ENCODE results near the gene KRTAP4-12. TPM values are rescaled to one million over a fixed set of nuclear protein-coding genes. Genes with fewer than 3 reads are reported as not detected.
A peak's percentile ranks its signal among the peaks of the same experiment; 100 is the strongest.
"Not testable (repeated sequence)": the region's sequence is repeated elsewhere in the genome, so short reads cannot be mapped to it uniquely, and the experiment has no call there.

Gene KRTAP4-12
- total RNA-seq, 1 experiment from 2014 or later = not detected

DNA sequence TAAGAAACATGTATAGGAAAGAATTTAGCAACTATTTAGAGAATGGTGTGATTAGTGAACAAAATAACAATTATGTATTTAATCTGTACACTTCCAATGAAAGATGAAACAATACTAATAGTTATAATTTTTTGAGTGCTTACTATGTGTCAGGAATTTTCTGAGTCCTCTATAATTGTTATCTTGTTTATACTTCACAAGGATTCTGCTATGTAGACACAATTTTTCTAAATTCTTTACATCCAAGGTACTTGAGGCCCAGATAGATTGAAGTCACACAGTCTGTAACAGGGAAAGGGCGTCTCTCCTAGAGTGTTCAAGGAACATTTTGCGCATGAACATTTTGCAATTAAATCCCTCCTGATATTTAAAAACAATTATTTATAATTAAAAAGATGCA, 1.1 kb upstream of the KRTAP4-12 start:
- Mint-ChIP-seq H3K27ac (ENCODE audit: low read depth, unreplicated experiment) (no peak overlapping the region), H3K36me3 (ENCODE audit: insufficient read depth, unreplicated experiment) (no peaks in the 10 kb centered on the region), H3K4me1 (ENCODE audit: insufficient read depth, unreplicated experiment) (peaks cover 5% of the 10 kb centered on the region), H3K9me3 (ENCODE audit: unreplicated experiment) (peaks cover 13% of the 10 kb centered on the region), H3K4me3 (ENCODE audit: unreplicated experiment) (no peak overlapping the region), H3K27me3 (ENCODE audit: insufficient read depth, unreplicated experiment) (no peaks in the 10 kb centered on the region)
- ChIA-PET POLR2A (no interaction called here), CTCF (no interaction called here)
- intact Hi-C loops (cut with micrococcal nuclease) = no loop called here
- TF ChIP-seq, protein P1, sequence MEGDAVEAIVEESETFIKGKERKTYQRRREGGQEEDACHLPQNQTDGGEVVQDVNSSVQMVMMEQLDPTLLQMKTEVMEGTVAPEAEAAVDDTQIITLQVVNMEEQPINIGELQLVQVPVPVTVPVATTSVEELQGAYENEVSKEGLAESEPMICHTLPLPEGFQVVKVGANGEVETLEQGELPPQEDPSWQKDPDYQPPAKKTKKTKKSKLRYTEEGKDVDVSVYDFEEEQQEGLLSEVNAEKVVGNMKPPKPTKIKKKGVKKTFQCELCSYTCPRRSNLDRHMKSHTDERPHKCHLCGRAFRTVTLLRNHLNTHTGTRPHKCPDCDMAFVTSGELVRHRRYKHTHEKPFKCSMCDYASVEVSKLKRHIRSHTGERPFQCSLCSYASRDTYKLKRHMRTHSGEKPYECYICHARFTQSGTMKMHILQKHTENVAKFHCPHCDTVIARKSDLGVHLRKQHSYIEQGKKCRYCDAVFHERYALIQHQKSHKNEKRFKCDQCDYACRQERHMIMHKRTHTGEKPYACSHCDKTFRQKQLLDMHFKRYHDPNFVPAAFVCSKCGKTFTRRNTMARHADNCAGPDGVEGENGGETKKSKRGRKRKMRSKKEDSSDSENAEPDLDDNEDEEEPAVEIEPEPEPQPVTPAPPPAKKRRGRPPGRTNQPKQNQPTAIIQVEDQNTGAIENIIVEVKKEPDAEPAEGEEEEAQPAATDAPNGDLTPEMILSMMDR (IDR thresholded peaks at IDR 0.05; ENCODE audit: unreplicated experiment) = no peak
- DNase-seq (ENCODE audit: unreplicated experiment) = no peak
- no TSS peak for BruUV-seq (replicated peaks)

DNA sequence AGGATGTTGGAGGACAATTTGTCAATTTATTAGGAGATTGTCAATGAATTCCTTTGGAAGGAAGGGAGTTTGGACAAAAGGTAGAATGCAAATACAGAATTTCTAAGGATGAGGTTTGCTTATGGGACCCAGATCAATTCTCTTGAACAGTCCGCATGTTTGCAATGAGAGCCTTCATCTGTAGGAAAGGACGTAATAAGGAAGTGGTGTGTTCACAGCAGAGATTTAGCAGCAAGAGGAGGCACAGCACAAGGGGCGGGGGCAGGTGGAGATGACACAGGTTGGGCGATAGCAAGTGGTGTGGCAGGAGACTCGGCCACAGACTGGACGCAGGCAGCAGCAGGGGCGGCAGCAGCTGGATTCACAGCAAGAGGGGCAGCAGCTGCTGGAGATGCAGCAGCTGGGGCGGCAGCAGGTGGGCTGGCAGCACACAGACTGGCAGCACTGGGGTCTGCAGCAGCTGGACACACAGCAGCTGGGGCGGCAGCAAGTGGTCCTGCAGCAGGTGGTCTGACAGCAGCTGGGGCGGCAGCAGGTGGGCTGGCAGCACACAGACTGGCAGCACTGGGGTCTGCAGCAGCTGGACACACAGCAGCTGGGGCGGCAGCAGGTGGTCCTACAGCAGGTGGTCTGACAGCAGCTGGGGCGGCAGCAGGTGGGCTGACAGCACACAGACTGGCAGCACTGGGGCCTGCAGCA, 541 bp downstream of the KRTAP4-12 start:
- H3K4me3 Mint-ChIP-seq (ENCODE audit: unreplicated experiment); H3K36me3 Mint-ChIP-seq (ENCODE audit: insufficient read depth, unreplicated experiment); BruUV-seq (replicated peaks); CTCF ChIA-PET; H3K4me1 Mint-ChIP-seq (ENCODE audit: insufficient read depth, unreplicated experiment); DNase-seq (ENCODE audit: unreplicated experiment); H3K27me3 Mint-ChIP-seq (ENCODE audit: insufficient read depth, unreplicated experiment); intact Hi-C loops (cut with micrococcal nuclease); H3K9me3 Mint-ChIP-seq (ENCODE audit: unreplicated experiment); H3K27ac Mint-ChIP-seq (ENCODE audit: low read depth, unreplicated experiment): not testable (repeated sequence)
- POLR2A ChIA-PET = interaction anchor here (0.5 kb wide), 1 partner anchor 741 kb away, joined by 3 read pairs; no protein-coding TSS in a partner anchor

DNA sequence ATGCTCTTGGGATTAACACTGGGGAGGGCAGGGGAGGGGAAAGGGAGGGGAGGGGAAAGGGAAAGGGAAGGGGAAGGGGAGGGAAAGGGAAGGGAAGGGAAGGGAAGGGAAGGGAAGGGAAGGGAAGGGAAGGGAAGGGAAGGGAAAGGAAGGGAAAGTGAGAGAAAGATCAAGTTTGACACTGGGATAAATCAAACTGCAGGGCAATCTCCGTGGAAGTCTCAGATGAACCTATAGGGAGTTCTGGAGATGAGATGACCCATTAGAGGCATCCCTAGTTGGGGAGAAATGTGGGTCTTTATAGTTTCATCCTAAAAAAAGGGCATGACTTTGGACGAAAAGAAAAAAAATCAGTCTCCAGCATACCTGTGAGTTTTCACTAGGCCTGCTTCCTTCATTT, 2.2 kb downstream of the KRTAP4-12 start:
- ChIA-PET POLR2A (interaction anchor here (0.6 kb wide), 1 partner anchor 471 kb away, joined by 4 read pairs; no protein-coding TSS in a partner anchor), CTCF (no interaction called here)
- Mint-ChIP-seq H3K27ac (ENCODE audit: low read depth, unreplicated experiment) (no peak overlapping the region), H3K36me3 (ENCODE audit: insufficient read depth, unreplicated experiment) (no peaks in the 10 kb centered on the region), H3K4me3 (ENCODE audit: unreplicated experiment) (no peak overlapping the region), H3K27me3 (ENCODE audit: insufficient read depth, unreplicated experiment) (peaks cover 12% of the 10 kb centered on the region), H3K9me3 (ENCODE audit: unreplicated experiment) (peaks cover 5% of the 10 kb centered on the region), H3K4me1 (ENCODE audit: insufficient read depth, unreplicated experiment) (peaks cover 11% of the 10 kb centered on the region)
- no TSS peak for BruUV-seq (replicated peaks)
- intact Hi-C loops (cut with micrococcal nuclease) = no loop called here
- no peak for DNase-seq (ENCODE audit: unreplicated experiment)
- TF ChIP-seq, protein P1 (IDR thresholded peaks at IDR 0.05; ENCODE audit: unreplicated experiment) = no peak

DNA sequence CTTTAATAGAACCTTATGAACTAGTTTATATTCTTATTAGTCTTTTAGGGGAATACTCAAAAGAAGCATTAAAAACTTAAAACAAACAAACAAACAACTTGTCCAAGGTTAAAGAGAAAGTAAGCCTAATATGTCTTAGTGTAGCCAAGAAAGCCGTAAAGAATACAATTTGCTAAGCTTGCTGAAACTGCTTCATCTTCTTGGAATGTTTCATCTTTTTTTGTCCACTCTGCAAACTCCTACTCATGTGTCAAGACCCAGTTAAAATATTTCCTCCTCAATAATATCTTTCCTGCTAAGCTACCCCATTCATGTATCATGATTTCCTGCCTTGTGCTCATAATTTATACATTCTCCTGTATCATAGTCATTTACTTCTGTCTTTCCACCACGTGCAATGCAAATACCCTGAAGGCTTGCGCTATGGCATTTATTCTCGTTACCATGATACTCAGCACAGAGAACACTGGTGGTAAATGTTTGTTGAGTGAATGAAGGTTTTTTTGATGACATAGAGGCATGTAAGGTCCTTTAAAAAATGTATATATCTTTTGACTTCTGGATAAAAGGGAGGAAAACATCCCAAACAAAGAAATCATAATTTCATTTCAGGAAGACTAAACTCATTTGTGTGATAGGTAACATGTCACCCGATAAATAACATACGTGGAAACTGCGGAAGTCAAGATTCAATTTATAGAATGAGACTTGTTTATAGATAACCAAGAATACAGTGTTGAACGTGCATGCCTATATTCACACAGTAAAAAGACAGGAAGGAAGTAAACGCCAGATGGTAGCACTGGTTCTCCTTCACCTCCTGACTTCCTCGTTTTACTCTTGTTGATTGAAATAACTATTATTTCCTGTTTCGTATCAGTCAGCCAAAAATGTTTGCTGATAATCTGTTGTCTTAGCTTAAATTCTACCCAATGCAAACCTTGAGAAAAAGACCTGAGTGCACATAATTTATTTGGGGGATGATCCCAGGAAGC, 4.0 kb downstream of the KRTAP4-12 start:
- CTCF ChIA-PET; BruUV-seq (replicated peaks); DNase-seq (ENCODE audit: unreplicated experiment); H3K4me3 Mint-ChIP-seq (ENCODE audit: unreplicated experiment); H3K9me3 Mint-ChIP-seq (ENCODE audit: unreplicated experiment); H3K27ac Mint-ChIP-seq (ENCODE audit: low read depth, unreplicated experiment); intact Hi-C loops (cut with micrococcal nuclease); H3K36me3 Mint-ChIP-seq (ENCODE audit: insufficient read depth, unreplicated experiment): not testable (repeated sequence)
- POLR2A ChIA-PET = interaction anchor here (0.8 kb wide), 1 partner anchor 171 kb away, joined by 3 read pairs; no protein-coding TSS in a partner anchor
- peaks cover 11% of the 10 kb centered on the region for H3K4me1 Mint-ChIP-seq (ENCODE audit: insufficient read depth, unreplicated experiment)
- H3K27me3 Mint-ChIP-seq (ENCODE audit: insufficient read depth, unreplicated experiment) = peaks cover 13% of the 10 kb centered on the region

DNA sequence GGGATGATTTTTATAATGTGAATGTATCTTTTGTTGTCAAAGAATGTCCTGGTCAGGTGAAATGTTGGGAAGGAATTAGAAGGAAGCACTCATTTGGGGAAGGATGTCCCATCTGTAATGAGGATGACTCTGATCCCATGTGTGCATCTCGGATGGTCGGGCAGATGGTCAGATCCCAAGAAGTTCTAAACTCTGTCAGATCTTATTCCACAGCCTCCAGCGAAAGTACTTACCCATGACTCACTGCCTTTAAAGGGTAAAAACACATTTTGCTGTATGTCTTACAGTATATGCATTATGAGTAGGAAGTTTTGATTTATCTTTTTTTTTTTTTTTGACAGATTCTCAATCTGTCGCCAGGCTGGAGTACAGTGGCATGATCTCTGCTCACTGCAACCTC, 5.3 kb downstream of the KRTAP4-12 start:
- Mint-ChIP-seq H3K4me3 (ENCODE audit: unreplicated experiment) (no peak overlapping the region), H3K27ac (ENCODE audit: low read depth, unreplicated experiment) (no peak overlapping the region), H3K27me3 (ENCODE audit: insufficient read depth, unreplicated experiment) (peaks cover 13% of the 10 kb centered on the region), H3K4me1 (ENCODE audit: insufficient read depth, unreplicated experiment) (peaks cover 11% of the 10 kb centered on the region), H3K9me3 (ENCODE audit: unreplicated experiment) (peaks cover 5% of the 10 kb centered on the region), H3K36me3 (ENCODE audit: insufficient read depth, unreplicated experiment) (no peaks in the 10 kb centered on the region)
- POLR2A ChIA-PET = no interaction called here
- BruUV-seq (replicated peaks) = no TSS peak
- intact Hi-C loops (cut with micrococcal nuclease) = no loop called here
- TF ChIP-seq, protein P1 (IDR thresholded peaks at IDR 0.05; ENCODE audit: unreplicated experiment) = no peak
- CTCF ChIA-PET = no interaction called here
- peak; percentile 2 for DNase-seq (ENCODE audit: unreplicated experiment)

GRCh38 chr17:41117846-41118386, 6.1 kb downstream of the KRTAP4-12 start, which contains the start of gene KRTAP4-11:
Gene KRTAP4-11 (minus strand): TSS chr17:41118373. CDS start chr17:41118315, 58 bp downstream.
- H3K27ac Mint-ChIP-seq (ENCODE audit: low read depth, unreplicated experiment); BruUV-seq (replicated peaks); POLR2A ChIA-PET; H3K4me1 Mint-ChIP-seq (ENCODE audit: insufficient read depth, unreplicated experiment); H3K9me3 Mint-ChIP-seq (ENCODE audit: unreplicated experiment); intact Hi-C loops (cut with micrococcal nuclease); CTCF ChIA-PET; H3K4me3 Mint-ChIP-seq (ENCODE audit: unreplicated experiment); DNase-seq (ENCODE audit: unreplicated experiment); H3K36me3 Mint-ChIP-seq (ENCODE audit: insufficient read depth, unreplicated experiment): not testable (repeated sequence)
- peaks cover 13% of the 10 kb centered on the region for H3K27me3 Mint-ChIP-seq (ENCODE audit: insufficient read depth, unreplicated experiment)
